NCI-H460 (cell line): ENCODE results near the gene PLXNB1. TPM values are rescaled to one million over a fixed set of nuclear protein-coding genes. Genes with fewer than 3 reads are reported as not detected.

ENCODE experiments used
- DNase-seq: peaks from one replicate; pipeline ENCODE4 v3.0.0-alpha.2; 2016; ENCODE audit warnings: low read depth; ENCODE audit errors: extremely low read depth
- total RNA-seq: library from RNA; depleted of rRNA; stranded (reverse); fragments of >200 nt; shearing (Covaris generic); gene quantifications from 2 replicates; pipeline ENCODE4 v1.2.3, GENCODE V29; 2014

The PLXNB1 gene
- total RNA-seq, 1 experiment from 2014 or later, result 5.6 TPM

DNA sequence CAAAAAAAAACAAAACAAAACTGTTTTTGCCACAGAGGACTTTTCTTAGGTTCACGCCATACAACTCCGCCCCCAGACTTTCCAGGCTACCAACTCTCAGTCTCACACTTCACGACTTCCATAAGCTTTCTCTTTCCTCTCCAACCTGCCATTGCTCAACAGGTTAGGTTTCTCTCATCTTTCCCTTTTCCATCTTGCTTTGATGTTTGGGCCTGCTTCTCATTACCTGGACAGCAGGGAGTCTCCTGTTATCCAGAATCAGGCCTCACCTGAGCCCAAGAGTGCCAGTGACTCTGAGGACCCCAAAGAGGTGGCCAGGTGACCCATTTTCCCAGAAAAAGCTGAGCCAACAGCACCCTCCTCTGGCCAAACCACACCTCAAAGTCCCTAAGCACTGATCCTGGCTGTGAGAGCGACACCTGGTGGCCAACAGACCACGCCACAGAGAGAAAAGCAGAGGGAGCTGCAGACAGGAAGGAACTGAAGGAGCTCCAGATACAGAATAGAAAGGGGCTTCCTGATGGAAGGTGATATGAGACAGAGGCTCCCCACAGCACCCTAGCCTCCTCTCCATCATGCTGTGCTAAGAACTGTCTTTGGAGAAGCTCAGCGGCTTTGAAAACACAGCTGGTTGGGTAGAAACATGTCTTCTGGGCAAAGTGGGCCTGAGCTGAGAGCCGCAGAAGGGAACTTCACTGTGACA lies 6.0 kb upstream of the PLXNB1 start:
- DNase-seq, result peak; percentile 80

DNA sequence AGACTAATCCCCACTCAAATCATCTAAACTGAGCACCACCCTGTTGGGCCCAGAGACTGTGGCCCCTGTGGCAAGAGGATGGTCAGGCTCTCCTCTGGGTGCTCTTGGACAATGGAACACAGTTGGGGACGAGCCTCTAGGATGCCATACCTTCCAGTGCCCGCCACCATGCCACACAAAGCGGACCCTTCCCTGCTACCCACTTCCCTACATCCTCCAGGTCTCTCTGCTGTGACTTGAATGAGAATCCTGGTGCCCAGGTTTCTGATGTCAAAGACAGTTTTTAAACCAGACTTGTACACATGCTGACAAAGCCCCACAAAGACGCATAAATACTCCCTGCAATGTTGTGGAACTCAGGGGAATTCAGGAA lies 5.3 kb upstream of the PLXNB1 start:
- DNase-seq, result no peak

DNA sequence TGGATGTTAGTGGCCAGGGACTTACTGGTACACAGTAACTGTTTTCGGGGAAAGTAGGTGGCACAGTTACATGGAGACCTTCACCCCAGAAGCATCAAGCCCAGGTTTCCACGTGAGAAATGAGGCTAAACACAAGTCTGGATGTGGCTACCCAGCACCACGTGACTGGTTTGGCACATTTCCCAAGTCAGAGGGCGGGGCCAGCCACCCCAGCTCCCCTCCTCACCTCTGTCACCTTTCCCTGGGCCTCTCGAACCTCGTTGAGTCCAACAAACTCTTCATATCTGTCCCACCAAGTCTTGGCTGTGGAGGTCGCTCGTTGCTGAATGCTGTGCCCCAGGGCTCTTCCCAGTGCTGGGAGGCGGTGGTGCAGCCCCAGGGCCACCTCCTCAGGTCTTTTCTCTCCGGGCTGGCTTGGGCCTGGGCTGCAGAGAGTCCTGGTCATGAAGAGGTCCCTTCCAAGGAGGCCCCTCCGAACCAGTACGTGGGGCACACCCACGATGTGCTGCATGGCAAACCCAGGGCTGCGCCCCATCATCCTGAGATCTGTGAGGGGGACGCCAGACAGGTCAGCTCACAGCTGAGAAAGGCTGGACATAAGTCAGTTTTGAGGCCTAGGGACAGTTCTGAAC lies 4.8 kb upstream of the PLXNB1 start:
- no peak for DNase-seq

DNA sequence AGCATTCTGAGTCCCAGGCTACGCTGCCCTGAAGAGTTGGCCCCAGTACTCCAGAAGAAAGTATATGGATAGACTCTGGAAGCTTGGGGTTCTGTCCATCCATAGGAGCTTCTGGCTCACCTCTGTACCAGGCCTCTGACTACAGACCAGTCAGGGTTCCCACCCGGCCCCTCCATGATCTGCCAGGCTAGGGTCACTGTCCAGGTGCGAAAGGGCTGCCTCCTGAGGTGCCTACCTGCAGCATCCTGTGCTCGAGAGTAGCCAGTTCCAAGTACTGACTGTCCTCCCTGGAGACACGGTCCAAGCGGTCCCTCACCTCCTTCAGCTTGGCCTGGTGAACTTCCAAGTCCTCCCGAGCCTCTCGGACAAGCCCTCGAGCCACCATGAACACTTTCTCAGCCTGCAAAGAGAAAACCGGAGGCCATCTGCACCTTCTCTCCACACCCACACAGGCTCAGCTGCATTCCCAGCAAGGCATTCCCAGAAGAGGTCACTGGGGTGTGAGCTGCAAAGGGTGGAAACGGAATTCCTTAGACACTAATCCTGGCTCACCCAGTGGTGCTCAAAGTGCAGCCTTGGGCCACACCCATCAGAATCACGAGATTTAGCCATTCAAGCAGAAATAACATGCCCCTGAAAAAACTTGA lies 3.7 kb upstream of the PLXNB1 start:
- DNase-seq, result no peak

DNA sequence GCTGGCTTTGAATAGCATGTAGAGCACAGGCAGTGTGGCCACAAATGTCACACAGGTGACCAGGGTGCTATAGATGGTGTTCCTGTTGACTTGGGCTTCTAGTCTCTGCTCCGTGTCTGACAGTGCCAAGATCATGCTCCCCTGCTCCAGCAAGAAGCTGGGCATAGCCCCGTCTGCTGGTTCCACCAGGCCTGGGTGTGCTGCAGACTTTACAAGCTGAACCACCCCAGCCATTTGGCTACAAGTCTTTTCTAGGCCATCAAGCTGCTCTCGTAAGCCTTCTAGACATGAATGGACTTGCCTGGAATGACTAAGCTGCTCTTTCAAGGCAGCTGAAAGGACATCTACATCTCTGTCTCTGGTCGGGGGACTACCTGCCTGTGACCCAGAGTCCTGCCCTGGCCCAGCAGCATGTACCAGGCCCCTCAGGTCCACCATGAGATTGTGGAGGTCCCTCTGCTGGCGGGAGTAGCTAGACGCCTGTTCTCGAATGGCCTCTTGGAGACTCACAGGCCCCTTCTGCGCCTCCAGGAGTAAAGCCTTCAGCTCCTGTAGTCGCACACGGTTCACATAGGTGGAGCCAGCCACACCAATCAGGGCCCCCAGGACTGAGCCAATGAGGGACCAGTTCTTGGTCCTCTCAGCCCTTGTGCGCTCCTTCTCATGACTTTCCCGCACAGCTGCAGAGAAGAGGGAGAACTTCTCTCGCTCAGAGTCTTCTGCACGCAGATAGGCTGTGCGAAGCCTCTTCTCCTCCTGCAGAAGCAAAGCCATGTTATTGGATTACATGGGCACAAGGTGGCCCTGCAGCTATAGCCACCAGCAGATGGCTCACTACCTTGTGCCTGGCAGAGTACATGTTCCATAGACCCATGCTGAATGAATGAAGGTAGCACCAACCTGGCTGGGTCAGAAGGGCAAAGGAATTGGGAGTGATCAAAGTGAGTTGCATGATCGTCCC lies 2.8 kb upstream of the PLXNB1 start:
- DNase-seq, result no peak

DNA sequence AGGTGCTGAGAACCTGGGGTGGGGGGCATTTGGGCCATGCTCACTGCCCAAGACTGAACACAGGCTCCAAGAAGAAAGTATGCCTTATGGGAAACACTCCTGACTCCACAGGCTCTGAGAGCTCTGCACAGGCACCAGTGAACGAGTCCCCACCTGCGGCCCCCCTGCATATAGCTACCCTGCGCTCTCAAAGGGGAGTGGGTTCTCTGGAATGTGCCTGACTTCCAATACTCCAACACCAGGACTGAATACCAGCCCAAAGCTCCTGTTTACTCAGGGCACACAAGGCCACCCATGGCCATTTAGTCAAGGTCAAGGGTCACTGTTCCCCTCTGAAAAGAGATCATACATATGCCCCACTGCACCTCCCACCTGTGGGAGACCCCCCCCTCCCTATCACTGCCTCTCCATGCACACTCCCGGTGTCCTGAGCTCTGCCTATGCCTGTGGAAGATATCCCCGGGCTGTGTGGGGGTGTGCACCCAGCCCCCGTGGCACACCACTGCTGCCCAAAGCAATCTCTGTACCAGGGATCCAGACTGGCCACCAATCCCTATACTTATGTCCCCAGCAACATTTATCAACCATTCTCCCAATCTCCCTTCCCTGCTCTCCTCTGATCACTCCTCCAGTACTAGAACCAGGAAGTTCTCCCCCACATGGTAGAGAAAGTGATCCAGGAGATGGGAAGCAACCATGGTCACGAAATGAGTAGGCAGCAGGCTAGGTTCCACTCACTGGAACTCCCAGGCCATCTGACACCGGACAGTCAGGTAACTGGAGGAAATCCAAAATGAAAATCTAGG lies 1.5 kb upstream of the PLXNB1 start:
- DNase-seq, result no peak

DNA sequence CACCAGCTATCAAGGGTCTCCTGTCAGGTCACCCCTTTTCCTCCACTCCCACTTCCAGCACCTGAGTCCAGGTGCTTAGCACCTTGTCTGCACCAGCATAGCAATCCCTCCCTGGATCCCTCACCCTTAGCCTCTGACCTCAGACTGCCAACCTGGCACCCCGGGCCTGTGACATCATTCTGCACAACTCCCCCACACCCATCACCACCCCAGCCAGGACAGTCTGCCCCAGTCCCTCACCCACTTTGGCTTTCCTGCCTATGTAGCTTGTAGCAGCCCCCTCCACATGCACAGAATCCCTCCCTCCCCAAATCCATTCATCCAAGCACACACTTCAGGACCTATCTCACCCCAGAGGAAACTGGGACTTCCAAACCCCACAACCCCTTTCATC lies 819 bp upstream of the PLXNB1 start:
- no peak for DNase-seq

DNA sequence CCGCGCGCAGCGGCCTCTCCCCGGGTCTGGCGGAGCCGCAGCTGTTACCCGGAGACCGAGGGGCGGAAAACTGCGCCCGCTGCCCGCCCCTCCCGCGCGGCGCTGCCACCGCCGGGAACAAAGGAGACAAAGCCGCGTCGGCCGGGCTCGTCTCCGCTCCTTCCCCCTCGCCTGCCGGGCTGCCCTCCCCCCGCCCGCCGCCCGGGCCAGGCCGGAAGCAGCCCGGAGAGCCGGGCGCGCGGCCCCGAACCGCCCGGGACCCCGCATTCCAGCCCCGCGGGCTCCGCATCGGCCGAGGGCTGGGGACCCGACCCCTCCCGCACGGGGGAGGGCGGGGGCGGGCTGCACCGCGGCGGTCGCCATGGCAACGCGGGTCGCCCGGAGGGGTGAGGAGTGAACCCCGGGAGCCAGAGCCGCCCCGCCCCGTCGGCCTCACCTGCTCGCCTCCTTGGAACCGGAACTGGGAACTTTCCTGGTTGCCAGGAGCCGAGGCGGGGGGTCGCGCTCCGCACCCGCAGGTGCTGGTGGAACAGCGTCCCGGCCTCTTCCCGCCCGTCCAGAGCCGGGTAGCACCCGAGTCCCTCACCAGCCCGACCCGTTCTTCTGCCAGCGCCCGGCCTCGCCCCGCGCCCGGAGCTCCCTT lies 448 bp downstream of the PLXNB1 start:
- no peak for DNase-seq

DNA sequence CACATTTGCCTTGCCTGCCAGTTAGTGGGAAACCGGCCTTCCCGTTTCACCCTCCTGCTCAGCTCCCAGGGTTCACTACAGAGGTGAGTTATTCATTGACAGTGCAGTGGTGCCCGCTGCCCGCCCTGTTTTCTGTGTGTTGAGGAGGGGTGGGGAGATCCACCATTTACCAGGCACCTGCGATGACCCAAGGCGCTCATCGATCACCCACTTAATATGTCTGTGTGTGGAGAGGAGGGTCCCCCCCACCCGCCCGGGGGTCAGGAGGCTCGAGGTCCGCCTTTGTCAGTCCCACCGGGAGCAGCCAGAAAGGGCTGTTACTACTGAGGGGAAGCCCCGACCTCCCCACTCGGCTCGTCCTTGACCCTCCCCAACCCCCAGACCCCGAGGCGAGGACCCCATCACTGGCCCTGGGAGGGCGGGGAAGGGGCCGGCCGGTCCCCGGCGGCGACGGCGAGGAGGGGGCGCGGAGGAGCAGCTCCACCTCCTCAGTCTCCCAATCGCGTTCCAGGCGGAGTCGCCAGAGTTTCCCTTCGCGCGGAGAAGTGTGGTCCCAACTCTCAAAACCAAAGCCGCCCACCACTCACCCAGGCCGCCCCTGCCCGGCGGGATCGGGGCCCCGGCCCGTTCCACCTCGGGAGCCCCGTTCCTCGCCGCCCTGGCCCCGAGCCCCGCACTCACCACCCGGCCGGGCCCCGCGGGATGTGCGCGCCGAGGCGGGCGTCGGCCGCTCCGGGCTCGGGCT lies 1.1 kb downstream of the PLXNB1 start:
- no peak for DNase-seq

DNA sequence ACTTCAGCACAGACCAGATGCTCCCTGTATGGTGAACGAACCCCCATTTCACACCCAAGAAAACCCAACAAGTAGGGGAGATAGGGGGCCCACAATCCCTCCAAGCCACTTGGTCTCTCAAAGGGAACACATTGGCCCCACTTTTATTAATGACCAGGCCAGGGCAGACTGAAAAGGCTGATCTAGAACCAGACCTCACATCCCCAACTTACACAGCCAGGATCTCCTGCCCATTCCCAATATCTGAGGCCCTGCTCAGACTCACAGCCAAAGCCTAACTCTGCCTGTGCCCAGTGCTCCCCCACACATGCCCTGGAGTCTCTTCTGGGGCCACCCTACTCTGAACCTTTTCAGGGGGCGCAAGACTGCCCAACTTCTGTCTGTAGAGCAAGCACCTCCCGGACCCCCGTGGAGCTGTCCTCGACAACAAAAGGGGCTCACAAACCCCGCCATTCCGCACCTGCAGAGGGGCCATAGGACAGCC lies 1.8 kb downstream of the PLXNB1 start:
- no peak for DNase-seq

DNA sequence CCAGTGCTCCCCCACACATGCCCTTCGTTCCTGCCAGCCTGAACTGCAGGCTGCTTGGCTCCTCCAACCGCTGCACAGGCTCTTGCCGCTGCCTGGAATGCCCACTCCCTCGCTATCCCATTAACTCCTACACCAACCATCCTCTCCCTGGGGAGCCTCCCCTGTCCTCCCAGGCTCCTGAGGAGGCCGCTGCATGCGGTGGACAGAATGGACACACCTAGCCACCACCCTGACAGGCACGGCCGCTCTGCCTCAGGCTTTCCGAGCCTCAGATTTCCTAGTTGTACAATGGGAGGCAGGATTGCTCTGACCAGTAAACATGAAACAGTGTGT lies 2.3 kb downstream of the PLXNB1 start:
- no peak for DNase-seq

DNA sequence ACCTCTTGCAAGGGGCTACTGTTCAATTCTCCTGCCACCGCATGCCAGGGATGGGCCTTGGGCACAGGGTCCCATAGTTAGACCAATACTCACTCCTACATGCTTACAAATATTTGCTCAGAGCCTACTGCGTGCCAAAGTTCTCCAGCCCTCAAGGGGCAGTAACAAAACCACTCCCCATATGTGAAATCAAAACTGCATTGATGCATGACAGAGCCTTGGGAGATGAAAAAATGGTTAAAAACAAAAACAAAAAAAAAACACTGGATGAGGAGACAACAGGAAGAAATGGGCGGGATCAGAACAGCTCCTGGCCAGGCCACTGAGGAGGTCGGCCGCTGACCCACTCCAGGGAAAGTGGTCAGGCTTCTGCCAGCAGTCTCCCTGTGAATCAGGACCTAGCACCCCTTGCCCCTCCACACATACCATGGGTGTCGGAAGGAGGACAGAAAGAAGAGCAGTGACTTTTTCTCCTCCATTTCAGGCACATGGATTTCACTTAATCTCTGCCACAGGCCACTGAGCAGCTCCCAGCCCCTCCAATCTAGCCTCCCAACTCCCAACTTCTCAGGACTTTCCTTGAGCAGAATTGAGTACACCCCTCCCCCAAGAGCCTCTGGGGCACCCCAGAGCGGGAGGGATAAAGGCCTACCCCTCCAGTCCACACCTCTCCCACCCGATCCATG lies 2.8 kb downstream of the PLXNB1 start:
- no peak for DNase-seq

DNA sequence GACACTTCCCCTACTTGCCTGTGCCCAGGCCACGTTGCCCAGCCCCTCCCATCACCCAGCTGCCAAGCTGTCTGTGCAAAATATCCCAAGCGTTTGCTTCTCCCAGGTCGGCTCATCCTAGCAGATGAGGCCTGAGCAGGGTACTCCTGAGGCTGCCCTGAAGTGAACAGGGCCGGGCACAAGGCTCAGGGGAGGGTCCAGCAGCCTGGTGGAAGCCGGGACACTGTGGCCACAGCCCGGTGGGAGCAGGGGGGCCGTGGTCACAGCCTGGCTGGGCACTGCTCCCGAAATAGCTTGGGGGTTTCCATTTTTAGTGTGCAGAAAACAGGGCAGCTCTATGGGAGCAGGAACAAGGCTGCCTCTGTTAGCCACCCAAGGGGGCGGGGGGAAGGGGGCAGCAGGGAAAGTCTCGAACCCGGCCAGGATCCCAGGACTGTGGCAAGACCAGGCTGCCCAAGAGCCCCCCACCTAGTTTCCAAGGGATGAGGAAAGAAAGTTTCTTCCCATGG lies 3.4 kb downstream of the PLXNB1 start:
- DNase-seq, result no peak

DNA sequence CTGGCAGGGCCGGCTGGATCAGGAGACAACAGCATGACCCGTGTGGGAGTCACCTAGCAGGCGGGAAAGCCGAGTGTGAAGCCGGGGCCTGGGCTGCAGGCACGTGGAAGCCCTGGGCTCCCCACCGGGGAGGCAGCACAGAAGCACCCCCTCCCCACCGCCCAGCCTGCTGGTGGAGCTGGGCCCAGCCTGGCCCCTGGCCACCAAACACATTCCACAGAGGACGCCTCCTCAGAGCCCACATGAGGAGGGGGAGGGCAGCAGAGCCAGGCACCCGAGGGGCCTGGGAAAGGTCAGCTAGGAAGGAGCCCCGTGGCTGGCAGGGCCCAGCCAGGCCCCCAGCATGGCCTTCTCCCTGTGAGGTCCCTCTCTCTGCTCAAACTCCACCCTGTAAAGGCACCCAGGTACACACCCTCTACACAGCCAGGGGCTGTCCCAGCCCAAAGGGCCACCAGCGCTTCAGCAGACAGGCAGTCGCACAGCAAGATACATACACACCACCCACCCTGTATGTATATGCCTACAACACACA lies 4.5 kb downstream of the PLXNB1 start:
- DNase-seq, result no peak

DNA sequence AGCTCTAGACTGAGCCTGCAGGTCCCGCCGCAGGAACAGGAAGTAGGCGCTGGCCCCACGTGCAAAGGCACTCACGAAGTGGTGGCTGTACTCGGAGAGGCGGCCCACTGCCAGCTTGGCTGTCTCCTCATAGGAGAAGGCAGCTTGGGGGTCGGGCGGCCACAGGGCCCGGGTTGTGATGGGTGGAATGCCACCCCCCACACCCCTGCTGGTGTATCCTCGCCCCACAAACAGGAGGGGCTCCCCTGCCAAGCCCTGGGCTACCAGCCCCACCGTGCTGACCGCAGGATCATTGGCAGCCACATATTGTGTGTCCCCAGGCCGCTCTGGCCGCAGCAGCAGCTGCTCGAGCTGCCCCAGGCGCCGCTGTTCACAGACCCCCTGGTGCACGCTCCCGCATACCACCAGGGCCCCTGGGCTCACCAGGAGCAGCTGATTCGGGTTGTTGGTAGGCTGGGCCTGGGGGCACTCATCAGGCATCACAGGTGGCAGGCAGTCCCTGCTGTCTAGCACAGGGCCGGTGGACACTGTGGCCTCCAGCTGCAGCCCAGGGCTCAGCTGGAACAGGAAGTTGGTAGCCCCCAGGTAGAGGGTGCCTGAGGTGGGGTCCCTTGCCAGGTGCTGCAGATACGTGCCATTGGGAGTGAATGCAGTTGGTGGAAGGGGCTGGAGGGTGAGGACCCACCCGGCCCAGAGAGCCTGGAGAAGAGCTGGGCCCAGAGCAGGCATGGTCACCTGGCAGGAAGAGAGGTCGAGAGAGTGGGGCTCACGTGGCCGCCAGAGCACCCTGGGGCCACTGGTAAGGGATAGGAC lies 5.8 kb downstream of the PLXNB1 start:
- no peak for DNase-seq

DNA sequence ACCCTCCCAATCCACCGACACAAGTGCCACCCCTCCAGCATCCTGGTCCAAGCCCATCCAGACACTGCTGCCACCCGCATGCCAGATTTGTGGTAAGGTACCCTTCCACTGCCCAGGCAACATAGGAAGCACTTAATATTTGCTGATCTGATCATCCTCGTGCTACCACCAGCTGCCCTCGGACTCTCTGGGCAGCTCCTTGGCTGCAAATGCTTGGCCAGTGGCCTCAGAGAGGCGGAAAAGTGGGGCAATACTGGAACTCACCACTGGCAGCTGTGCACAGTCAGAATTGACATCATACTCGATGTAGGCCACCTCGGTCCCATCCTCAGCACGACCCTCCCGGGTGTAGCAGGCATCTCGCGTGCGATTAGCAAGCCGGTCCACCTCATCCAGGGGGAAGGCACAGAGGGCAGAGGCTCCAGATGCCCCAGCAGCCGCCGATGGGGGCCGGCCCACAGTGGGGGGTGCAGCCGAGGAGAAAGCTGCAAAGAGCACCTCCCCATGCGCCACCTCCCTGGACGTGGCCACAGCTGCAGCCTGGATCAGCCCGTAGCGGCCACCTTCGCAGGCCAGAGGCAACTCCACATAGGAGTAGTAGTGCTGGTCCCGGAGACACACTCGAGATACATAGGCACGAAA lies 6.5 kb downstream of the PLXNB1 start:
- no peak for DNase-seq

DNA sequence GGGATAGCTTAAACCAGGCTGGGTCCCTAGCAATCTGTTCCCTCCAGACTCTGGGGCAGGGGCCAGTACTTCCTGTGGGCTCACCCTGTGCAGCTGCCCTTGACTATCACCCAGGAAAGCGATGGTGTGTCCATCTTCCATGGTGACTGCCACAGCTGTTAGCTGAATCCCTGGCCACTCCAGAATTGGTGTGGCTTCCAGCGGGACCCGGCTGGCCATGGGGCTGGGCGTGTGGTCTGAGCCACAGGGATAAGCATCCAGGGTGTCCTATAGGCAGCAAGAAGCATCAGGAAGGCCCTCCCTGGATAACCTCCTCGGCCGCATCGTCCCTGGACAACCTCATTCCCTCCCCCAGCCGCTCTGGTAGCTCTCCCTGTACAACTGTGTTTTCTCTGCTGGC lies 7.2 kb downstream of the PLXNB1 start:
- no peak for DNase-seq
